HG02852 (cell line): Measurements from ENCODE around the gene HRH2.
"Not testable (repeated sequence)": the region's sequence is repeated elsewhere in the genome, so short reads cannot be mapped to it uniquely, and the experiment has no call there.

Experiments
- ATAC-seq: cut with Tn5 transposase; IDR thresholded peaks from one replicate; pipeline ENCODE4 v1.9.1; 2021; ENCODE audit warnings: mild to moderate bottlenecking, moderate library complexity; ENCODE audit not compliant: unreplicated experiment

The HRH2 gene

DNA sequence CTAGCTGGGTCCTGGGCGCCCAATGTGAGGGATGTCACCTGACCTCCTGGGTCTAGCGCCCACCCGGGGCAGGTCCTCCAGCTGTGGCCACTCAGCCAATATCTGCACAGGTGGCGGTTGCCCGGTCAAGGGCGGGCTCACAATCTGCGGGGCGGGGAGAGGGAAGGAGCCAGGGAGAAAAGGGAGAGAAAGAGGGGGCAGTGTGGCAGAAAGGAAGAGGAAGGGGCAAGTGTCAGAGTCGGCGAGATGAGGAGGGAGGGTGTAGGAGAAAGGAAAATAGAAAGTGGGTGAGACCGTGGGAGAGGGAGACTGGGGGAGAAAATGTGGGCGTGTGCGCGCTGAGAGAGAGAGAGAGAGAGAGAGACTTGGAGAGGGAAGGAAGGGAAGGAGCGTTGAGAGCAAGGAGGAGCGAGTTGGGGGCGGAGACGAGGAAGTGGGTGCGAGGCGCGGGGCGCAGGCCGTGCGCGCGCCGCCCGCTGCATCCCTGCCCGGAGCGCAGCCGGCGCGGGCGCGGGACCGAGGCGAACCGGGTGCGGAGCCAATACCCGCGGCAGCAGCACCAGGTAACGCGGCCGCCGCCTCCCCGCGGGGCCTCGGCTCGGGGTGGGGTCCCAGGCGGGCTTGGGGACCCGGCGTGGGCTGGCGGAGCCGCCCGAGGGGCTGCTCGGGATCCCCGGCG lies at the start of gene HRH2:
HRH2 (plus strand) TSS at position 479 of the 679 bp plus-strand sequence. CDS start 25,163 bp downstream, outside the sequence.
- no peak for ATAC-seq

- ATAC-seq = no peak
Measured at GRCh38 chr5:175609526-175609925, 48.3 kb upstream of the HRH2 start.

- no peak for ATAC-seq
Measured at GRCh38 chr5:175610381-175610780, 47.5 kb upstream of the HRH2 start.

- no peak for ATAC-seq
Measured at GRCh38 chr5:175610898-175611297, 47.0 kb upstream of the HRH2 start.

DNA sequence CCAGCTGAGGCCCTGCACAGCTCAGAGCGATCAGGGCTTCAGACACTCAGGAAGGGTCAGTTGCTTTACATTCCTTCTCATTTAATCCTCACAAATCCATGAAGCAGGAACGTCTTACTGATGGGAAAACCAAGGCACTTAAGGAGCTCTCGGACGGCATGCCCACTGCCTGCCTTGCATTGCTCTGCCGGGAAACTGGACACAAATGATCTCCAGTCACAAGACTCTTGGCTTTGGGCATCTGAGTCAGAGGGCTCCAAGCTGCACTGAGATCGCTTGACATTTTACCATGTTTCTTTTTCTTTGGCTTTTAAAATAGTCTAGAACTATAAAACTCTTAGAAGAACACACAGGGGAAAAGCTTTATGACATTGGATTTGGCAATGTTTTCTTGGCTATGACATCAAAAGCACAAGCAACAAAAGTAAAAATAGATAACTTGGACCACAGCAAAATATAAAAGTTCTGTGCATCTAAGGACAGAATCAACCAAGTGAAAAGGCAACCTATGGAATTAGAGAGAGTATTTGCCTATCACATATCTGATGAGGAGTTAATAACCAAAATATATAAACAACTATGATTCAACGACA lies 43.6 kb upstream of the HRH2 start:
- no peak for ATAC-seq

GRCh38 chr5:175614861-175615260 lies 43.0 kb upstream of the HRH2 start:
- no peak for ATAC-seq

DNA sequence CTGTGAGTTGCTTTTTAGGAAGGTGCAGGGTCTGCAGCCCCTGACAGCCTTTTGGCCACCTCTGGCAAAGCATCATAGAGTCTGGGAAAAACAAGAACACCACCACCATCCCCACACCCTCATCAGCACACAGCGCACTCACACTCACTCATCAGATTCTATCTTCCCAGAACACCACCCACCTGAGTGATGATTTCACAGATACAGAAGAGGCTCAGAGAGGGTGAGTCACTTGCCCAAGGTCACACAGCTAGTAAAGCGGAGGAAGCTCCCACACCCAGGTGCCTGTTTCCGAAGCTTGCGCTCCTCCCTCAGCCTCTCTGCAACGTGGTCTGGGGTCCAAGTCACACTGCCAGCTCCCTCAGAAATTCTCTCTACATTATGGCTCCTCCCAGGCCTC lies 41.8 kb upstream of the HRH2 start:
- ATAC-seq = no peak

DNA sequence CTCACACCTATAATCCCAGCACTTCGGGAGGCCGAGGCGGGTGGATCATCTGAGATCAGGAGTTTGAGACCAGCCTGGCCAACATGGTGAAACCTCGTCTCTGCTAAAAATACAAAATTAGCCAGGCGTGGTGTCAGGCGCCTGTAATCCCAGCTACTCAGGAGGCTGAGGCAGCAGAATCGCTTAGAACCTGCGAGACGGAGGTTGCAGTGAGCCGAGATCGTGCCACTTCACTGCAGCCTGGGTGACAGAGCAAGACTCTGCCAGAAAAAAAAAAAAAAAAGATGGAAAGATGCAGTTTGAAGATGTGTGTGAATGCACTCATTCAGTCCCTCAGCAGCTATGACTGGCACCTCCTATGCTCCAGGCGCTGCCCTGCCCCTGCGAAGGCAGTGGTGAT lies 41.3 kb upstream of the HRH2 start:
- not testable (repeated sequence) for ATAC-seq

DNA sequence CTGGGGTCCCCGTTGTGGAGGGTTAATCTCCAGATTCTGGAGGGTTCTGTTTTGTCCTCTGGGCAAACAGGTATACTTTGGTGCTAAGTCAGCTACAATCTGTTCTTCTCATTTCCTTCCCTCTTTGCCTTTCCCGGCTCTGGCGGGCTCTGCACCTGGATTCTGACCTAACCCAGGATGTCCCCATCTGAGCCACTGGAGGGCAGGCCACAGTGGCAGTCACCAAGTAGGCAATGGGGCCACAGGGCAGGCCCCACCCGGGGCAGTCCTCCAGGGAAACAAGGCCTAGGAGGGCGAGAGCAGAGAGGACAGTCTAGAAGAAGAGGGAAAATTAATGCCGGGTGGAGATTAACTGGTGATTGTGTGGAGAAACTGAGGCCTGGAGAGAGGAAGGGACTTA lies 40.4 kb upstream of the HRH2 start:
- ATAC-seq = no peak

- ATAC-seq = no peak
Measured at GRCh38 chr5:175620527-175620926, 37.3 kb upstream of the HRH2 start.

- ATAC-seq = no peak
Measured at GRCh38 chr5:175621971-175622370, 35.9 kb upstream of the HRH2 start.

DNA sequence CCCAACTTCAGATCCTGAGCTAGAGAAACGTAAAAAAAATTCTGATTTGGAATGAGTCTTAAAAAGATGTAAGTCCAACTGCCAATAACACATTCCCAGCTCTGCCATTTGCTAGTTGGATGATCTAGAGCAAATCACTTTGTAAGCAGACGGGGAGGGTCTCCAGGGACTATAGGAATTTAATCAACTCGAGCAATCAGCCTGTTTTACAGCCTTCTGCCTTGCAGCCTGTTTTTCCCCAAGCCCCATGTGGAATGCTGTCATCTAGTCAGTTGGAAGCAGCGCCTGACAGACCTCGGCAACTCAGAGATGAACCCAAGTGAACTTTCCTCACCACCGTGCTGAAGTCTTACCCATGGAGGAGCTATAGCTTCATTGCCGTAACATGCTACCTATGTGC lies 34.8 kb upstream of the HRH2 start:
- ATAC-seq = no peak

DNA sequence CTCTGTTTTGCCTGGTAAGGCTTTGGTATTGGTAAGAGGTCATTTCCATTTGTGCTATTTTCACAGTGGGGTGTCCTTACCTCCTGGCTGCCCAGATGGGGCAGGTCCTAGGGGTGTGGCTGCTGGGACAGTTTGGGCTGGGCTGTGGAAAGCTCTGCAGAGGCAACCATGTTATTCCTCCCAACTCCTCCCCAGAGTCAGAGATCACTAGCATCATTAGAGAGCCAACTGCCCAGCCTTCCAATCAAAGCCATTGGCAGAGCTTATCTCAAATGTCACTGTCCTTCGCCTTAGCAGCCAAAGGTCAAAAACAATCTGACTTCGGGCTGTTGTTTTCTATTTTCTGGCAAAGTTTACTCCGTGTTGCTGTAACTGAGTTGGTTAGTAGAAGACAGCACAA lies 33.6 kb upstream of the HRH2 start:
- no peak for ATAC-seq

DNA sequence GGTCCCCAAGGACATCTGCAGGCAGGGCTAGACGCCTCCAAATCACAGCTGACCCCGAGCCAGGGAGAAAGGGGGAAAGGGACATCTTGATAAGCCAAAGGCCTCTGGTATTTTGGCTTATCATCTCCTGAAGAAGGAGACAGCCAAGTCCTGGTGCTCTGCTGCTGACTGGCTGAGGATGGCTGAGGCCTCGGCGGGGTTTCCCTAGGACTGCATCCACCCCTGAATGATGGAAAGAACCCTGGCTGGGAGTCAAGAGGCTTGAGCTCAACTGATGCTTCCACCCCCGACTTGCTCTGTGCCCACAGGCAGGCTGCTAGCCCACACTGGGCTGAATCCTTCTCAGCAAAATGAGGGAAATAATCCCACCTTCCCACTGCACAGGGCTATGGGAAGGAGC lies 30.9 kb upstream of the HRH2 start:
- no peak for ATAC-seq

- no peak for ATAC-seq
Measured at GRCh38 chr5:175627739-175628138, 30.1 kb upstream of the HRH2 start.

- no peak for ATAC-seq
Measured at GRCh38 chr5:175628668-175629067, 29.2 kb upstream of the HRH2 start.

- ATAC-seq = no peak
Measured at GRCh38 chr5:175629261-175629660, 28.6 kb upstream of the HRH2 start.

- no peak for ATAC-seq
Measured at GRCh38 chr5:175629793-175630192, 28.1 kb upstream of the HRH2 start.

DNA sequence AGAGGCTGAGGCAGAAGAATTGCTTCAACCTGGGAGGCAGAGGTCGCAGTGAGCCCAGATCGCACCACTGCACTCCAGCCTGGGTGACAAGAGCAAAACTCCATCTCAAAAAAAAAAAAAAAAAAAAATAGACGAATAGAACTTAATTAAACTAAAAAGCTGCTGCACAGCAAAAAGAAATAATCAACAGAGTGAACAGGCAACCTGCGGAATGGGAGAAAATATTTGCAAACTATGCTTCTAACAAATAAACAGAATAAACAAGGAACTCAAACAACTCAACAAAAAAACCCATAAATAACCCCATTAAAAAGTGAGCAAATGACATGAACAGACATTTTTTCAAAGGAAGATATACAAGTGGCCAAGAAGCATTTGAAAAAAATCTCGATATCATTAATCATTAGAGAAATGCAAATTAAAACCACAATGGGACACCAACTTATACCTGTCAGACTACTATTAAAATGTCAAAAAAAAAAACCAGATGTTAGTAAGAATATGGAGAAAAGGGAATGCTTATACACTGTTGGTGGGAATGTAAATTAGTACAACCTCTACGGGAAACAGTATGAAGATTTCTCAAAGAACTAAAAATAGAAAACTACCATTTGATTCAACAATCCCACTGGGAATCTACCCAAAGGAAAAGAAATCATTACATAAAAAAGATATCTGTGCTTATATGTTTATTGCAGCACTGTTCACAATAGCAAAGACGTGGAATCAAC lies 21.9 kb upstream of the HRH2 start:
- ATAC-seq = no peak

DNA sequence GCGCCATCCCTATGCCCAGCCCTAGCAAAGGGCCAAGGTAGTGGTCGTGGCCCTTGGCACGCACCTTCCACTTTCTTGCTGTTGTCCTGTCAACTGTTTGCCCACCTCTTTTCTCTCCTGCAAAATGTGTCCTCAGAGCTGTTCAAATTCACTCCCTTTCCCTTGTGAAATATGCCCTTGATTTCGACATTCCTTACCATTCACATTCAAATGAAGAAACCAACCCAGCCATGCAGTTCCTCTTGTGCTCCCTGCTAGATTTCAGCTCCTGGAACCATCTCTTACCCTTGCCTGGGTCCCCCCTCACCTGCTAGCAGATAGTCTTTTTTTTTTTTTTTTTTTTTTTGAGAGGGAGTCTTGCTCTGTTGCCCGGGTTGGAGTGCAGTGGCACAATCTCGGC lies 19.6 kb upstream of the HRH2 start:
- ATAC-seq = no peak

GRCh38 chr5:175640106-175640775 lies 17.6 kb upstream of the HRH2 start:
- ATAC-seq = no peak

GRCh38 chr5:175642998-175643397 lies 14.9 kb upstream of the HRH2 start:
- ATAC-seq = no peak
